Peyer's patch (tissue), 4 donors: ENCODE data around the gene MTERF4.

ENCODE experiments used
- POLR2A ChIP-seq, 2 donors: fragments of 450-650 bp; IDR thresholded peaks; one replicate each; pipeline ENCODE4 v1.5.1; 2017; ENCODE audit warnings: antibody characterized with exemption in 2 of 2, mild to moderate bottlenecking in 2 of 2, moderate library complexity in 2 of 2
- TF ChIP-seq, protein P1 (sequence below), 6 experiments: fragments of 450-650 bp in 4 of 6; fragments of 200-600 bp in 2 of 6; sonication (generic) in 1 of 6; IDR thresholded peaks; one replicate each; pipeline ENCODE4 v1.5.1; 2017 to 2019; ENCODE audit warnings: antibody characterized with exemption in 6 of 6, mild to moderate bottlenecking in 3 of 6, moderate library complexity in 1 of 6

DNA sequence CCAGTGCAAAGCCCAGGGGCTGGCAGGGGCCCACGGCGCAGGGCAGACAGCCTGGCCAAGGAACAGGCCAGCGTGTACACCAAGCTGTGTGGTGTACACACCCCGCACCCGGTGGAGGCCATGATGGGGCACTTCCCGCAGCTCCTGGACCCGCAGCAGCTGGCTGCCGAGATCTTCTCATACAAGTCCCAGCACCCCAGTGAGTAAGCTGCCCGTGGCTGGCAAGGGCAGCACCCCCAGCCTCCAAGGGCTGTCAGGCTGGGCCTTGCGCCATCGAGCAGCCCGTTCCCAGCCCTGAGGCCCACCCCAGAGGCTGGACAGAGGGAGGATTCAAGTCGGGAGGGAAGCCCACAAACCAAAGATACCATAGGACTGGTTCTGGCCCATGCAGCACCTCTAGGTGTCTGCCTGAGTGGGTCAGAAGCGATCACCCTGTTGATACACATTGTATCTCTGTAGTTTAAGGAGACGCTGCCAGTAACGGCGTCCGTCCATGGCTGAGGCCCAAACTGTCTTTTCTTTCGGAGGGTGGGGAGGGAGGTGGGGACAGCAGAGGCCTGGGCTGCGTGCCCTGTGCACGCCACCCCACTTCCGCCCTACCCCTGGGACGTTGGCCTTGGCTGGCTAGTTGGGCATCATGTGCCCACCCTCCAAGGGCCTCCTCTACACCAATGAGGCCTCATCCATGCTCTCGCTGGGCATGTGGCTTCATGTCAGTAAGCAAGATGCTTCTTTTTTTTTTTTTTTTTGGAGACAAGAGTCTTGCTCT, 16.8 kb upstream of the MTERF4 start:
- no peak for TF ChIP-seq POLR2A (IDR thresholded peaks at IDR 0.05)
- TF ChIP-seq, protein P1, sequence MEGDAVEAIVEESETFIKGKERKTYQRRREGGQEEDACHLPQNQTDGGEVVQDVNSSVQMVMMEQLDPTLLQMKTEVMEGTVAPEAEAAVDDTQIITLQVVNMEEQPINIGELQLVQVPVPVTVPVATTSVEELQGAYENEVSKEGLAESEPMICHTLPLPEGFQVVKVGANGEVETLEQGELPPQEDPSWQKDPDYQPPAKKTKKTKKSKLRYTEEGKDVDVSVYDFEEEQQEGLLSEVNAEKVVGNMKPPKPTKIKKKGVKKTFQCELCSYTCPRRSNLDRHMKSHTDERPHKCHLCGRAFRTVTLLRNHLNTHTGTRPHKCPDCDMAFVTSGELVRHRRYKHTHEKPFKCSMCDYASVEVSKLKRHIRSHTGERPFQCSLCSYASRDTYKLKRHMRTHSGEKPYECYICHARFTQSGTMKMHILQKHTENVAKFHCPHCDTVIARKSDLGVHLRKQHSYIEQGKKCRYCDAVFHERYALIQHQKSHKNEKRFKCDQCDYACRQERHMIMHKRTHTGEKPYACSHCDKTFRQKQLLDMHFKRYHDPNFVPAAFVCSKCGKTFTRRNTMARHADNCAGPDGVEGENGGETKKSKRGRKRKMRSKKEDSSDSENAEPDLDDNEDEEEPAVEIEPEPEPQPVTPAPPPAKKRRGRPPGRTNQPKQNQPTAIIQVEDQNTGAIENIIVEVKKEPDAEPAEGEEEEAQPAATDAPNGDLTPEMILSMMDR (IDR thresholded peaks at IDR 0.05): no peak
